A172 (cell line): ENCODE measurements around the gene CNPY2. TPM values are rescaled to one million over a fixed set of nuclear protein-coding genes. Genes with fewer than 3 reads are reported as not detected.
"Not testable (repeated sequence)": the region's sequence is repeated elsewhere in the genome, so short reads cannot be mapped to it uniquely, and the experiment has no call there.

Experiments
- DNase-seq: peaks from one replicate; pipeline ENCODE4 v3.0.0-alpha.2; 2015; ENCODE audit warnings: low spot score
- total RNA-seq: library from RNA; depleted of rRNA; stranded (reverse); fragments of >200 nt; shearing (Covaris generic); gene quantifications from 2 replicates; pipeline ENCODE4 v1.2.3, GENCODE V29; 2014

CNPY2 gene
- total RNA-seq, 1 experiment from 2014 or later: 126 TPM

DNA sequence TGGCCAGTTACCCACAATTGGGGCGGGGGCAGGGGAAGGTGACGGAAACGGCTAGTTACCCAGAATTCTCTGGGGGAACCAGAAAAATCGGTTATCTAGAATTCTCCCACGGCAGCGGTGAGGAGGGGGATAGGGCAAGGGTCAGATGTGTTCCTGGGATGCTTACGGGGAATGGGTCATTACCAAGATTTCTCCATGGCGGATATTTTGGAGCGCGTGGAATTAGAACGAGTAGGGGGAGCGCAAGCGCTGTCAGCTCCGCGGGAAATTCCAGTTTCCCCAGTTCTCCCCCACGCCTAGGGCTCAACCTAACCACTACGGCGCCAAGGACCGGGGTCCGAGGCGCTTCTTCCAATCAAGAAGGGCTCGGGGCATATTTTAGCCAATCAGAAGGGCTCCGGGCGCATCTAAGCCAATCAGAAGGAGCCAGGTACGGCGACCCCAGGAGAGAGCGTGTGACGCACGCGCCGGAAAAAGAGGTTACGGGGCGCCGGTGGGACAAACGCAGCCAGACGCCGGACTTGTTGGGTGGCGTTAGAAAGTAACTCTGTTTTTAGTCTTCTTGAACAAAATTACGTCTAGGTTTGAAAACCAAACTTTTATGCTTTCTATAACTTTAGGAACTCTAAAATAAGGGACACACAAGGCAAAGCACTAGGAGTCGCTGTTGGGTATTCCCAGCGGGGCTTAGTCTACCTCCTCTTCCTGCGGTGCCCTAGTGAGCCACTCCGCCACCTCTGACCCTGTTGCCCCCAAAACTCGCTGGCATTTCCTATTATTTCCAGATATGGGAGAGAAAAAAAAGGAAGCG lies 18.1 kb upstream of the CNPY2 start, which contains the start of gene PAN2:
Gene PAN2 (minus strand): TSS at position 322 of the 811 bp plus-strand sequence. CDS start 906 bp downstream, outside the sequence.
- DNase-seq: peak; percentile 96

DNA sequence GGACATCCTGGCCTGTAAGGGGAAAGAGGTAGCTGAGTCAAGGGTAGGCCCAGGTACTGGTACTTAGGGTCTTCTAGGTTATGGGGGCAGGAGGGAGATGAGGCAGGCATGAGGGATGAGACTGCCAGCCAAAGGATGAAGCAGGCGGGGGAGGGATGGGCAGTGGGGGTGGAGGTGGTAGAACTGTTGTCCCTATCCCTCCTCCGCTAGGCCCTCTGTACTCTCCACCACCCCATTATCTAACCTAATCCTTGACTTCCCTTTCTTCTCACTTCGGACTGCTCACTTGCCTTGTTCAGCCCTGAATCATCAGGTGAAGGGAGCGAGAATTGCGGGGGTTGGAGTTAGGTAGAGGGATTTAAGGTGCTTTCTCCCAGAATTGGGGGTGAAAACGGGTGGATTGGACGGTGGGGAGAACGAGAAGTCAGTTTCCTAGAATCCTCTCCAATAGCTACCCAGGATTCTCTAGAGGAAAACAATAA lies 17.4 kb upstream of the CNPY2 start:
- DNase-seq: no peak

DNA sequence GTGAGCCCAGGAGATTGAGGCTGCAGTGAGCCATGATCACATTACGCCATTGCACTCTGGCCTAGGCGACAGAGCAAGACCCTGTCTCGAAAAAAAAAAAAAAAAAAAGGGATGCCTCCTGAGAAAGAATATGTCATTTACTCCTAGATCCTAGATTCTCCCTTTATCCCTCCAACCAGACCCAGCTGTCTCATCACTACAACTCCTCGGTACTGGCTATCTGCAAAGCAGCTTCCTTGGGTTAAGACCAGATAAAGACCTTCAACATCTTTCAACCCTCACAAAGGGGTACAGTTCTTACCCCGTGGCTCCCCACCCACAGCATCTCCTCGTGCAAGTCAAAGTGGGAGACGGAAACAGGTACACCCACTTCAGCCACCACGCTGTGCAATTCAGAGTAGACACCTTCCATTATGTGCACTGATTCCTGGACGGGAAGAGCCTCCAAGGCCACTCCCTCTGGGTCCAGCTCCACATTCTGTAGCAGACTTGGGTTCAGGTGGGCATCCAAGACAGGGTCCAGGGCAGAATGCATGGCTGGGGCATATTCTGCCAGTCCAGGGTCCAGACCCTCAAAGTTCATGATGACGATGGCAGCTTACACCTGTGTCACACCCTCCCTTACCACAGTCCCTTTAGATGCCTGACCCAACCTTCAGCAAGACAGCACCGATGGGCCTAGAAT lies 16.9 kb upstream of the CNPY2 start:
- DNase-seq: no peak

DNA sequence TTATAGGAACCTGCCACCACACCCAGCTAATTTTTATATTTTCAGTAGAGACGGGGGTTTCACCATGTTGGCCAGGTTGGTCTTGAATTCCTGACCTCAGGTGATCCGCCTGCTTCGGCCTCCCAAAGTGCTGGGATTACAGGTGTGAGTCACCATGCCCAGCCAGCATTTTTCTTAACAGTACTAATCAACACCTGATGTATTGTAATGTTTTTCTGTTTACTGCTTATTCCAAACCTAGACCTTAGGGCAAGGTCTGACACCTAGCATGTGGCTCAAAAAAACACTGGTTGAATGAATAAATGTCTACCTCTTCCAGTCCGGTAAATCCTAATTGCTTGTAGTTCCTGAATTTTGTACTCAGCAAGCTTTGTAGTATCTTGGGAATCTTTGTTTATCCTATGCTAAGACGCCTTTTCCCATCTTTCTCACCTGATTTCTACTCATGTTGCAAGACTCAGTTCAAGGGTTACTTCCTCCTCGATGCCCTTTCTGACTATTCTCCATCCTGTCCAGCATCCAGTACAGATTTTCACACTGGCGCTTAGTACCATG lies 15.2 kb upstream of the CNPY2 start:
- DNase-seq: no peak

DNA sequence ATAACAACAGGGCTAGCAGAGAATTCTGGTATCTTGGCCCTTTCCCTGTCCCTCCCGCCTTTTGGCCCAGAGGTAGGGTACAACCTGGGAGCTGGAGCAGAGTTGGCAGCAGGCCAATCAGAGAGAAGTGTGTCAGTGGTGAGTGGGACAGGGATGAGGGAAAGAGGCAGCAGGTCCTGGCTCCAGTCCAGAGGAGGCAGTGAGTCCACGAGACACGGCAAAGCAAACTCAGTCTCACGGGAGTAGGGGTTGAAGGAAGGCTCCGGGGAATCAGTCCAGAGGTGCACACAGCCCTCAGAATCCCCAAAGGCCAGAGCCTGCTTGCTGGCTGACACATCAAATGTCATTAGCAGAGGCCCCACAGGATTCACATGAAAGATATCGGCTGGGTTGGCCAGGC lies 10.7 kb upstream of the CNPY2 start:
- DNase-seq: no peak

DNA sequence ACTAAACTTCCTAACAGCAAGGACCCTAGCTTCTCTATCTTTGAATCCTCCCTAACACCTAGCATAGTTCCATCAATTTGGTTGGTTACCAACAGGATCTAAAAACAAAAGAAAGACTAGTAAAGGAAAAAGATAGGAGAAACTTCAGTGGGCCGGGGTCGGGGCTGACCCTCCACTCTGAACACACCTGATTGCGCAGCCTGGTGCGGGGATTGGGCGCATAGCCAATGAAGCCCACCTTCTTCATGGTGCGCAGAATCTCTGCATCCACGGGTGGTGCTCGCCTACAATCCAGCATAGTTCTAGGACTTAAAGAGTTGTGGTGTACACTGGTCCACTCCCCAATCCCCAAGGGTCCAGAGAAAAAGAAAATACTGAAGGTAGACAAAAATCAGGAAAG lies 10.3 kb upstream of the CNPY2 start:
- DNase-seq: no peak

DNA sequence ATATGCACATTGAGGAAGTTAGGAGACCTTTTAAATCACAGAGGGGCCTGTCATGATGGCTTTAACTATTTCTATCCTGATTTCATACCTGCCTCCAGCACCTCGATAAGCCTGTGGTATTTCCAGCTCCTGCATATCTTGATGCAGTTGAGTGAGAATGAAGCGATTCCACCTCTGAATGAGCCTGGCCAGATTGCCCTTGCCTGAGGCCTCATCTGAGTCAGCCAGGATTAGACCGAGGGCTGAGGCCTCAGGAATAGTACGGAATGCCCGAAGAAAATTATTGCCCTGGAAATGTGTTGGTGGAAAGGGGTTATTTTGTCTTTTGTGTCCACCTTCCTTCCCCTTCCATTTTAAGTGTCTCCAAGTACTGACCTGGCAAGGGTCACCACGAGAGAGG lies 8.4 kb upstream of the CNPY2 start:
- DNase-seq: no peak

DNA sequence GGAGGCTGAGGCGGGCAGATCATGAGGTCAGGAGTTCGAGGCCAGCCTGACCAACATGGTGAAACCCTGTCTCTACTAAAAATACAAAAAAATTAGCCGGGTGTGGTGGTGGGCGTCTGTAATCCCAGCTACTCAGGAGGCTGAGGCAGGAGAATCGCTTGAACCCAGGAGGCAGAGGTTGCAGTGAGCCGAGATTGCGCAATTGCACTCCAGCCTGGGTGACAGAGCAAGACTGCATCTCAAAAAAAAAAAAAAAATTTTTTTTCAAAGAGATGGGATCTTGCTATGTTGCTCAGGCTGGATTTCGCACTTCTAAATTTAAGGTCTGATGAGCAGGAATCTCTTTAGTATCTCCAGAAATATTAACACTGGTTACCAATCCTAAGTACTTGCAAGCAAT lies 5.8 kb upstream of the CNPY2 start:
- not testable (repeated sequence) for DNase-seq

DNA sequence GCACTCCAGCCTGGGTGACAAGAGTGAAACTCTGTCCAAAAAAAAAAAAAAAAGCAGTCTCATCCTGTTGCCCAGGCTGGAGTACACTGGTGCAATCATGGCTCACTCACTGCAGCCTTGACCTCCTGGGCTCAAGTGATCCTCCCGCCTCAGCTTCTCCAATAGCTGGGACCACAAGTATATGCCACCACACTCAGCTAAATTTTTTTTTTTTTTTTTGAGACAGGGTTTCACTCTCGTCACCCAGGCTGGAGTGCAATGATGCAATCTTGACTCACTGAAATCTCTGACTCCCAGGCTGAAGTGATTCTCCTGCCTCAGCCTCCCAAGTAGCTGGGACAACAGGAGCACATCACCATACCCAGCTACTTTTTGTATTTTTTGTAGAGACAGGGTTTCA lies 5.2 kb upstream of the CNPY2 start:
- no peak for DNase-seq

DNA sequence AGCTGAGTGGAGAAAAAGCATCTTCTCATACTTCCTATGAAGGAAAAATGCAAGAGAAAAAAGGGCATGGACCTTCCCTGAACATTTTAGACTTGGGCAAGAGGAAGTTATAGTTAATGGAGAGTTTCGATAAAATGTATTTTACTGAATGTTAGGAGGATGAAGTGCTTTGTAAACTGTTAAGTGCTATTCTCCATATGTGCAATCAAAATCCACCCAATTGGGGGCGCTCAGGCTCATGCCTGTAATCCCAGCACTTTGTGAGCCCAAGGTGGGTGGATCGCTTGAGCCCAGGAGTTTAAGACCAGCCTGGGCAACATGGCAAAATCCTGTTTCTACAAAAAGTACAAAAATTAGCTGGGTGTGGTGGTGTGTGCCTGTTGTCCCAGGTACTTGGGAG lies 1.9 kb upstream of the CNPY2 start:
- DNase-seq: no peak

DNA sequence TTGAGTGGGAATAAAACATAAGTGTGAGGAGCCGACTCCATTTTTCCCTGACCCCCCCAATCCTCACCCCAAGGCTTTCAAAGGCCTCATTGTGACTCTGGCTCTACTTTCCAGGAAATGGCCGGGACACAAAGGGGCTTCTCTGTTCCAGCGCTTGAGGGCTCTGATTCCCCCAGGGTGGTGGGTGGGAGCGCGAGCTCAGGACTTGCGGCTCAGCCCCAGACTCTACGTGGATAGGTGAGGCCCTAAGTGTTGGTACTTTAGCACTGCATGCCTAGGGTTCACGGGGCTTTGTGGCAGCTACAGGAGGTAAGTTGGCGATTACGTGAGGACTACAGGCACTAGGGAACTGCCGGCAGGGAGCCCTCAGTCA lies 553 bp downstream of the CNPY2 start:
- DNase-seq: no peak

DNA sequence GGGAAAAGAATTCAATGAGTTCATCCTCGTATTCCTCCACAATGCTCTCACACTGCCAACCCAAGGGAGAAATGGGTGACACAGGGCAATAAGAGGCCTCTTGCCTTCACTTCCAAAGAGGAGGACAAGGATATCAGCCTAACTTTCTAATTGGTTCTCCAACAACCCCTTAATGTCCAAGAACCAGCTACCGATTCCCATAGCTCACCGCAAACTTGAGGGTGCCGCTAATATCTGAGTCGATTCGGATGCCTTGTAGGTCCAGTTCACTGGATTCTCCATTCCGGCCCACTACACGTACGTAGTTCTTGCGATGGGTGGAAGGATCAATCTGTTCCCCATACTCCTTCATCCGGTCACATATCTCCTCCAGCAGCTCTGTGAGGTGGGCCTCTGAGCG lies 4.8 kb downstream of the CNPY2 start:
- no peak for DNase-seq

DNA sequence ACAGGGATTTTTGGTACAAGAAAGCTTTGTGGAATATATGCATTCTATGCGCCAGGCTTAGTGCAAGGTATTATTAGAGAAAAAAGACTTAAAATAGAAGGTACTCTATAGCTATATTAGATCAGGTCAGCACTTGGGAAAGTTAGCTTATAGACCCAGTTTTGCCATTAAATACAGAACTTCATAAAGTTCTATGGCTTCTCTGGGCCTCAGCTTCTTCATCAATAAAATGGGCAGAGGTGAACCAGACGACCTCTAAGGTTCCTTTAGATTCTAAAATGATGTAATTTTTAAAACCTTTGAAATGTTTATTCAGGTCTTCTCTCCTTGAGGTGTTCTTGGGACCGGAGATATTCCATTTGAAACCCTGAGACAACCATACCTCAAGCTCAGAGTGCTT lies 7.1 kb downstream of the CNPY2 start:
- DNase-seq: no peak

DNA sequence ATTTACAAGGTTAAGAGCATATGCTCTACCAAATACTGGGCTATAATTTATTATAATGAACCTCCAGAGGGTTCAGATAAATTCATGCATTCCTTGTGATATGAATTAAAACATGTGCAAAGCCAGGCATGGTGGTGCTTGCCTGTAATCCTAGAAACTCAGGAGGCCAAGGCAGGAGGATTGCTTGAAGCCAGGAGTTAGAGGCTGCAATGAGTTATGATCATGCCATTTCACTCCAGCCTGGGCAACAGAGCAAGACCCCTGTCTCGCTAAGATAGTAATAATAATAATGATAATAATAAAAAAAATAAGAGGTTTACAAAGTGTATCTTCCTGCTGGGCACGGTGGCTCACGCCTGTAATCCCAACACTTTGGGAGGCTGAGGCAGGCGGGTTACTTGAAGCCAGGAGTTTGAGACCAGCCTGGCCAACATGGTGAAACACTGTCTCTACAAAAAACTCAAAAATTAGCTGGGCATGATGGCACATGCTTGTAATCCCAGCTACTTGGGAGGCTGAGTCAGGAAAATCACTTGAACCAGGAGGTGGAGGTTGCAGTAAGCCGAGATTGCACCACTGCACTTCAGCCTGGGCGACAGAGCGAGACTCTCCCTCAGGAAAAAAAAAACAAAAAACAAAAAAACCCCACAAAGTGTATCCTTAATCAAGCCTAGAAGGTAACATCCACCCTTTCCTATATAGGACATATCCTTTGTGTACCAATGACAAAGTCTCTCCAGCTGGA lies 8.4 kb downstream of the CNPY2 start:
- DNase-seq: no peak

DNA sequence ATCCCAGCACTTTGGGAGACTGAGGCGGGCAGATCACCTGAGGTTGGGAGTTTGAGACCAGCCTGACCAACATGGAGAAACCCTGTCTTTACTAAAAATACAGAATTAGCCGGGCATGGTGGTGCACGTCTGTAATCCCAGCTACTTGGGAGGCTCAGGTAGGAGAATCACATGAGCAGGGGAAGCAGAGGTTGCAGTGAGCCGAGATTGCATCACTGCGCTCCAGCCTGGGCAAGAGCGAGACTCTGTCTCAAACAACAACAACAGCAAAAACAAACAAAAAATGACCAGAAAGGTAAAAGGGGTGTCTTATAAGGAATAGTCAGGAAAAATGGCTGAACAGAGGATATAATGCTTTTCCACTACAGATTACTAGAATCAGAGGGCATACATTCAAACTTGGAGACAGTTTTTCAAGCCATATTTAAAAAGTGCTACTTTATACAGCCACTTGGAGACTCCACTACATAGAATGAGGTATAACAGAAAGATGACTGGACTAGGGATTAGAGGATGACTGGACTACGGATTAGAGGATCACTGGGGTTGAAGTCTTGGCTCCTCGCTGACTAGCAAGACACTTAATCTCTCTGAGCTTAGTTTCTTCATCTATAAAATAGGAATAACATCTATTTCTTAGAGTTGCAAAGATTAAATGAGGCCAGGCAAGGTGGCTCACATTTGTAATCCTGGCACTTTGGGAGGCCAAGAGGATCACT lies 10.8 kb downstream of the CNPY2 start:
- DNase-seq: no peak

DNA sequence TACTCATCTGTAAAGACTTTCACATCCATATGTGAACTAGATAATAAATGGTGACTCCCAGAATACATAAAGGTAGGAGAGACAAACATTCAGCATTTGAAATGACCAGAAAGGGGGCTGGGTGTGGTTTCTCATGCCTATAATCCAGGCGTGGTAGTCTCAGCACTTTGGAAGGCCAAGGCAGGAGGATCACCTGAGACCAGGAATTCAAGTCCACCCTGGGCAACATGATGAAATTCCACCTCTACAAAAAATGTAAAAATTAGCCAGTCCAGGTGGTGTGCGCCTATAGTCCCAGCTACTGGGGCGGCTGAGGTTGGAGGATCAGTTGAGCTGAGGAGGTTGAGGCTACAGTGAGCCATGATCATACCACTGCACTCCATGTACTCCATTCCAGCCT lies 11.5 kb downstream of the CNPY2 start:
- DNase-seq: no peak

DNA sequence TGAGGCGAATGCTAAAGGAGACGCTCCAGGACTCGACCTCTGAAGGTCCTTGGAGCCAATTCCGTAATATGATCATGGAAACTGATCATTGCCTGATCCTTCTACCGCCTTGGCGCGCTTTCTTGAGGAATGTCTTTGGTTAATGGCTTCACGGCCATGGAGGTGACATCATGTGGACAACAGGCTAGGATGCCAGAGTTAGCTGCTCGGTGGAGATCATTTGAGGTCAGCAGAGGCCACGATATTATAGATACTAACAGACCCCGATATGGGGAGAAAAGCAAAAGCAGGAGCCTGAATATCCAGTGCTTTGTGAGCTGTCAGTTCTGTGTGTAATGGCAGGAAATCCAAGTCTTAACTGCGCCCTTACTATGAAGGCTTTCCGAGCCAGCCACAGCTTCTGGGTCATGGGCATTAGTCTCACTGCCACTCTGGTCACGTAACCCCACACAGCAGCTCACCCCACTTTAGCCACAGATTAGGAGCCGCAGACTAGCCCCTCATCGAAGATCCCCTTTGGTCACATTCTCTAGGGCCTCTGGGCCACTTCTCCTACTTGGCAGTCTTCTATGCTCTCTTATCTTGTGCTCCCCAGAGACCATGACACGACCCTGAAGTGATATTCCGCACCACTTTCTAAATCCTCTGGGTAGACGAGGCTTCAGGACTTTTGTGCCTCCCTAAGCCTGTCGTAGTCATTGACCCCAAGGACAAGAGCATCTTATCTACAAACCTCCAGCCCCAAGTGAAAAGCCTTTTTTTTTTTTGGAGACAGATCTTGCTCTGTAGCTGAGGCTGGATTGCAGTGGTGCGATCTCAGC lies 14.9 kb downstream of the CNPY2 start:
- DNase-seq: no peak

DNA sequence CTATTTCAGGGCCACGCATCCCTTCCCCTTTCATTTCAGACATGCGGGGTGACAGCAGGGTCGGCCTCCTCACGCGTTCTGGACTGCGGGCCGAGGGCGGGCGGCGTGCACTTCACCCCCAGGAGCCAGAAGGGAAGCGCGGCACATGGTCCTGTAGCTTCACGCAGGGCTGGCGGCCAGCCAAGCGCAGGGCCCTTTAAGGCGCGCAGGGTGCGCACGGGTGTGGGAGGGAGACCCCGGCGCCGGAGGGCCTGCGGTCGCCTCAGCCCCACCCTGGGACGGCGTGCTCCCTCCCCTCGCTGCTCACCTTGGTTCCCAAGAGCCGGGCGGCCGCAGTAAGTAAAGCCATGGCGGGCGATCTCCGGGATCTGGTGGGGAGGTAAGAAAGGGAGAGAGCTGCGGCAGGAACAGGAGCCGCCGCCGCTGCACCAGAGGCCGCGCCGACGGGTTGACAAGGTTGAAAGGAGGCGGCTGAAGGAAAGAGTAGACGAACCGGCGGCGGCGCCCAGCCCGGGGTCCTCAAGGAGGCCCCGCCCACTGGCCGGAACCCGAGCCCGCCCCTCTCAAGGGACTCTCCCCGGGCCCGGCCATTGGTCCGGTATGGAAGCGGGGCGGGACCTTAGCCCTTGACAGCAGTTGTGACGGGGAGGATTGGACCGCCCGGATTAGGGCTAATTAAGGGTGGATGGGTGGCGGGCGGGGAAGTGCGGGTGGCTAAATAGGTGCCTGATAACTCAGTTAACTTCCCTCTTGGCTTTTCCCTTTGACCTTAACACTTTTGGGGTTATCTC lies 15.7 kb downstream of the CNPY2 start, which contains the start of gene CS:
Gene CS (minus strand): TSS at position 478 of the 791 bp plus-strand sequence. CDS start 129 bp downstream, at position 349.
- DNase-seq: peak; percentile 95

DNA sequence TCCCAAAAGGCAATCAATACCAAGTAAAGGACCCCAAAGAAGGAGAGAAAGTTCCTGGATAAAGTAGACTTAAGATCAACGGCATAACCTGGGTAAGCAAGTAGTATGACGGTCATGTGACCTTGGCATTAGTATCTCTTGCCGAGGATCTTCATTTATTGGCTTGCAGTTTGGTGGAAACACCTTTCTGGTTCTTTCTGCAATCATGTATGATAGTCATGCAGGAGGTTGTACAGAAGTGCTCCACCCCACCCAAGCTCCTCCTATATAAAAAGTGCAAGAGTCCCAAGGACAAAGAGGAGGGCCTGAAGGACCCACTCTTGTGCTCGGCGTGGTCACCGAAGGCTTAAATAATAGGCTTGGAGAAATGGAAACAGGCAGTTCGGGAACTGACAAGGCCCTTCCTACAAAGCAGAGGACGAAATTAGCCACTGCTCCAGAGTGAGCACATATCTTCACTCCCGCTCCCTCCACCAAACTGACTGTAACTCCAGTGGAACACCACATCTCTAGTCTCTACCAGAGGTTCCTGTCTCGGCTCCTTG lies 16.4 kb downstream of the CNPY2 start:
- DNase-seq: peak; percentile 13
